ENCODE results near the gene PHC2.
A peak's percentile ranks its signal among the peaks of the same experiment; 100 is the strongest.

Gene PHC2

GRCh38 chr1:33331444-33332356 lies 99.2 kb downstream of the PHC2 start:
- no peak overlapping the region for H3K27ac ChIP-seq
- TF ChIP-seq ZFX (IDR thresholded peaks at IDR 0.05; ENCODE audit: borderline replicate concordance) (no peak), CTCF (IDR thresholded peaks at IDR 0.05) (no peak)

- TF ChIP-seq CTCF (IDR thresholded peaks at IDR 0.05) (no peak), ZFX (IDR thresholded peaks at IDR 0.05; ENCODE audit: borderline replicate concordance) (no peak)
- no peak overlapping the region for H3K27ac ChIP-seq
These were observed 100.0 kb downstream of the PHC2 start for GRCh38 chr1:33330906-33331305.

GRCh38 chr1:33330361-33330890 lies 100.5 kb downstream of the PHC2 start:
- H3K27ac ChIP-seq: no peak overlapping the region
- TF ChIP-seq CTCF (IDR thresholded peaks at IDR 0.05): no peak
- no peak for TF ChIP-seq ZFX (IDR thresholded peaks at IDR 0.05; ENCODE audit: borderline replicate concordance)

GRCh38 chr1:33329600-33330305 lies 101.1 kb downstream of the PHC2 start:
- TF ChIP-seq CTCF (IDR thresholded peaks at IDR 0.05) (no peak), ZFX (IDR thresholded peaks at IDR 0.05; ENCODE audit: borderline replicate concordance) (no peak)
- H3K27ac ChIP-seq: no peak overlapping the region

- no peak overlapping the region; the same call in 1 of the 2 replicates for H3K27ac ChIP-seq
- no peak for TF ChIP-seq CTCF (IDR thresholded peaks at IDR 0.05)
These were observed 102.1 kb downstream of the PHC2 start for GRCh38 chr1:33328817-33329216.

GRCh38 chr1:33327587-33328325 lies 103.1 kb downstream of the PHC2 start:
- peak overlapping the region; percentile 51 for H3K27ac ChIP-seq
- TF ChIP-seq CTCF (IDR thresholded peaks at IDR 0.05) (no peak), ZFX (IDR thresholded peaks at IDR 0.05; ENCODE audit: borderline replicate concordance) (no peak)

All from 22Rv1 (cell line).